T-helper 9 cell (primary cell): ENCODE results near the gene DST.
A peak's percentile ranks its signal among the peaks of the same experiment; 100 is the strongest.

ENCODE experiments used
- DNase-seq: peaks from one replicate; pipeline ENCODE4 v3.0.0-alpha.2; 2020

DST gene

DNA sequence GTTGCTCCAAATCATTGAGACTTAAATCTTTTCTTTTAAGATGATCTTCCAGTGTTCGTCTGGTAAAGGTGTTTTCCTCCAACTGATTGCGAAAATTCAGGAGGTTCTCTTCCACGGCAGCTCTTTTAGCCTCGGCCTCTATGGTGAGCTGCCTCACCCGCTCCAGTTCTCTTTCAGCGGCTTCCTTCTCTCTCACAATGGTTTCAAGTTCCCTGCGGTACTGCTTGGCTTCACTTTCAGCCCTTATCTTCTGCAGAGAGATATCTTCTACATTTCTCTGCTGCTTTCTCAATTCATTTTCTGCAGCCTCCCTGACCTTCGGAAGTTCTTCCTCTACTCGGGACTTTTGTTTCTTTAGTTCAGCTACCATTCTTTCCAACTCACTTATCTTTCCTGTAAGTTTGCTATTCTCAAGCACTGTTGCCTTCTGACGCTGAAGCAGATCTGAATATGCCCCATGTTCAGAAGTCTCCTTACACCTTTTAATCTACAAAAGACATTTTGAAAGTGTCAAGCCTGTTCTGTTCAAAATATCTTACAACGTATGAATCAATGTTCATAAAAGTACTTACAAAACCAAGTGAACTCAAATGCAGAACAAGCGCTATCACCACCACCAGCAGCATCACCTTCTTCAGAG lies 22.3 kb downstream of the DST start:
- no peak for DNase-seq

DNA sequence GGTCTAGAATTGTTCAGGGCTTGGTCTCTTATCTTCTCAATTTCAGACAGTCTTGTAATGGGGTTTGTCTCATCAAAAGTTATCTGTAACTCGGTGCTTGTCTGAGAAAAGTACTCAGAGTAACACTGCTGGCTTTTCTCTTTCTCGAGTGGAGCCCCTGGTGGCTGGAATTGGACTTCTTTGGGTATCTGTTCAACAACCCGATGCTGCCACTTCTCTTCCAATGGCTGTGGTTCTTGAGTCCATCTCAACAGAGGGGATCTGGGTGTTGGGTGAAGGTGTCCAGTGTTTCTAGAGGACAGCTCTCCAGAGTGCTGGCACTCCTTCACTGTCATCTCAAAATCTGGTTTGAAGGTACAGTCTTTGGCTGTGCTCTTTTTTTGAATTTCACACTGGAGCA lies 24.6 kb downstream of the DST start:
- DNase-seq = no peak

DNA sequence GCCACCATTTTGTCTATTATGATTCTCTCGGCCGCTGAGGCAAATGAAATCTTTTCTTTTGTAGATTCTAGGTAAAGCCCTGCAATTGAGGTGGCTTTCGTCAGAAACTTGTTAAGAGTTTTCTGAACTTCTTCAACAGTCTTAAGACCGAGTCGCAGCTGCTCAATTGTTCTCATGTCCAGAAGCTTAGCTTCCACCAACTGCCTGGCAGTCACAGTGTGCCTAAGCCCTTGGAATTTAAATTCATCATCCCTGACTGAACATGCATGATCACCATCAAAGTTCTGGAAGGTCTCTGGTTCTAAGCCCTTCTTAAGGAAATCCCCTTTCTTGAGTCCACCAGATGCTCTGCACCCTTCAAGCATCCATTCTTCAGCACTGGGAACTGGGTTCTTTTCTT lies 25.7 kb downstream of the DST start:
- DNase-seq = no peak

- DNase-seq = no peak
Observed at GRCh38 chr6:56613247-56613851, 29.3 kb downstream of the DST start.

DNA sequence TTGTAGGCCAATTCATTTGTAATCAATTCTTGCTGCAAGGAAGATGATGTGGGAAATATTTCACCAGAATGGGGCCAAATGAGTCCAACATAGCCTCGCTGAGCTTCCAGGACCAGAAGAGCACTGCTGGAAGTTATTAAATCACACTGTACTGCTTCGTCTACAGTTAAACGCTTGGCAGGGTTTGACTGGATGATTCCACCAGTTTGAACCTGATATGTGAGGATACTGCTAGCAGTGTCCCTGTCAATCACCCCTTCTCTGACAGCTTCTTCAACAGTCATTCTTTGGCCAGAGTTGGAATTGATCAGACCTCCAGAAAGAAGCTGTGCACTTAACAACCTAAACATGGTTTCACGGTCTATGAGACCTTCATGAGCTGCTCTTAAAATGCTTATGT lies 34.4 kb downstream of the DST start:
- DNase-seq = no peak

GRCh38 chr6:56607111-56607752 lies 35.5 kb downstream of the DST start:
- DNase-seq = no peak

DNA sequence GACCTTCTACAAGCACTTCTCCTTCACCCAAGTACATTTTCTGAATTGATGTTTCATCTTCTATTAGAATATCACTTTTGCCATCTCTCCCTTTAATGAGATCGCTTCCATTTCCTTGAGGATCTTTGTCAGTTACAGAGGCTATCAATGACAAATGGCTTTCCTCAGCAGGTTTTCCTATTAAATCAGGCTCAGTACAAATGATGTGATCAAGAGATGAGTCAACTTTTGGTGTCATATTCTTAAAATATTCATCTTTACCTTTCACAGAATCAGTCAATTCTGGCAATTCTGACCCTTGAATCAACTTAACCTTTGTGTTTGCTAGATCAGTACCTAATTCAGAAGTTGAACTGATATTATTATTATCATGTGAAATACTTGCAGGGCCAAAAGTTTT lies 37.3 kb downstream of the DST start:
- DNase-seq = no peak

GRCh38 chr6:56604186-56604585 lies 38.5 kb downstream of the DST start:
- DNase-seq = no peak

DNA sequence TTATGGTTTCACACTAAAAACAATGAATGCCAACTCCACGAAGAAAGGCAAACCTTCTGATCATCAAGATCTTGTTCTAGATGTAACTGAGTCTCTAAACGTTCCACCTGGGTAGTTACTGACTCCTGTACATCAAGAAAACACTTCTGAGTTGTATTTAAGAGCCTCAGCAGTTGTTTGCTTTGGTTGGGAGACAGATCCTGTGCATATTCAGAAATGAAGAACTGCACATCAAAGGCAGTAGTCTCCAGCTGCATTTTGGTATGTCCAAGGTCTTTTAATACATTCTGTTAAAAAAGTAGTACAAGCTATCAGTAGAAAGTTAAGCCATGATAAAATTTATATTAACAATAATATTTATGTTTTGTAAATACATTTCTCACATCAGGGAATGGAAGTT lies 41.3 kb downstream of the DST start:
- DNase-seq = no peak

- peak; percentile 6 for DNase-seq
Observed at GRCh38 chr6:56595490-56596122, 47.1 kb downstream of the DST start.

- DNase-seq = no peak
Observed at GRCh38 chr6:56594699-56595098, 48.0 kb downstream of the DST start.

DNA sequence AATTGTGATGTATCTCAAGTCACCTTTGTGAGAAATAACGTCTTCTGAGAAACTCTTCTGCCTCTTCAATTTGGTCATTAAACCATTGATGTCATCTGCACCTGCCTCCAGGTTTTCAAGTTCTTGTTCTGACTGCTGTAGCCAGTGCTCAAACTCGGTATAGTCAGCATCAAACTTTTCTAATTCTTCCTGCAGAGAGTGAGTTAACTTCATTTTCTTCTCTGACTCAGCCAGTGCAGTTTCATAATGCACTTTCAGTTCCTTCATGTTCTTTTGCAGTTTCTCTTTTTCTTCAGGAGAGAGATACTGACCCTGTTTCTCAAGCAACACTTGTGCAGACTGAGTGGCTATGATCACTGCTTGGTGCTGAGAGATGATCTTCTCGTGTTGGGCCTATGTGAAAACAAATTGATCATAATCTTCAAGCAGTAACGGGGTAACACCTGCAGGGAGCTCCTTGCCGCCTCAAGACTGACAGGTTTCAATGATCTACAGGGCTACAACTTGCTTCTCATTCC lies 48.8 kb downstream of the DST start:
- DNase-seq = no peak

DNA sequence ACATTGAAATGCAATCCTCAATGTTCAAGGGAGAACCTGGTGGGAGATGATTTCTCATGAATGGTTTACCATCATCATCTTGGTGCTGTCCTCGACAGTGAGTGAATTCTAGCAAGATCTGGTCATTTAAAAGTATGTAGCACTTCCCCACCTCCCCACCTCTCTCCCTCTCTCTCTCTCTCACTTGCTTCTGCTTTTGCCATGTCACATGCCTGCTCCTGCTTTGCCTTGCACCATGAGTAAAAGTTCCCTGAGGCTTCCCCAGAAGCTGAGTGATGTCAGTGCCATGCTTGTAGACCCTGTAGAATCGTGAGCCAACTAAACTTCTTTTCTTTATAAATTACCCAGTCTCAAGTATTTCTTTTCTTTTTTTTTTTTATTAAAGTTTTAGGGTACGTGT lies 60.5 kb downstream of the DST start:
- no peak for DNase-seq

DNA sequence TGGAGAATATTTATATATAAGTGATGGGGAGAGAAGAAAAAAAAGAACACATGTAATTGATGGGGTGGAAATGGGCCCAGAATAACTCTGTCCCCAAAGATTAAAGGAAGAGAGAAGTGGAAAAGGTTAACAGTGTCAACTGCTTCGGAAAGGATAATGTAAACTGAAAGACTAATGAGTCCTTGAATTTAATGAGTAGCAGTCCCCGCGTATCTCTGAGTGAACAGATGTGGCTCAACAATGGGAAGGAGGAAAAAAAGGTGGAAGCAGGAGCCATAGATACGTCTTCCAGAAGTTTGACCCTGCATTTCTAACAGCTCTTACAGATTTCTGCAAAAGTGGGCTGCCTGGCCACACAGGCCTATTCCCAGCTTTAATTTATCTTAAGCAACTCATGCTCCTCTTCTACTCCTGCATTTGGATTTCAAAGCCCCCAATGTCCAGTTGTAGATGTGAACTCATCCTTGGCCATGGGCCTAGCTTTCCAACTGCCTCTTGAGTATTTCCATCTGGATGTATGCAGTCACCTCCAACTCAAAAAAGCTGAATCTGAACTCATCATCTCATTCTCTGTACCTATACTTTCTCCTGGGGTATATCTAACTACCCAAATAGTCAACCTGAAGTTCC lies 61.3 kb downstream of the DST start:
- DNase-seq = no peak

GRCh38 chr6:56580271-56580670 lies 62.4 kb downstream of the DST start:
- no peak for DNase-seq

DNA sequence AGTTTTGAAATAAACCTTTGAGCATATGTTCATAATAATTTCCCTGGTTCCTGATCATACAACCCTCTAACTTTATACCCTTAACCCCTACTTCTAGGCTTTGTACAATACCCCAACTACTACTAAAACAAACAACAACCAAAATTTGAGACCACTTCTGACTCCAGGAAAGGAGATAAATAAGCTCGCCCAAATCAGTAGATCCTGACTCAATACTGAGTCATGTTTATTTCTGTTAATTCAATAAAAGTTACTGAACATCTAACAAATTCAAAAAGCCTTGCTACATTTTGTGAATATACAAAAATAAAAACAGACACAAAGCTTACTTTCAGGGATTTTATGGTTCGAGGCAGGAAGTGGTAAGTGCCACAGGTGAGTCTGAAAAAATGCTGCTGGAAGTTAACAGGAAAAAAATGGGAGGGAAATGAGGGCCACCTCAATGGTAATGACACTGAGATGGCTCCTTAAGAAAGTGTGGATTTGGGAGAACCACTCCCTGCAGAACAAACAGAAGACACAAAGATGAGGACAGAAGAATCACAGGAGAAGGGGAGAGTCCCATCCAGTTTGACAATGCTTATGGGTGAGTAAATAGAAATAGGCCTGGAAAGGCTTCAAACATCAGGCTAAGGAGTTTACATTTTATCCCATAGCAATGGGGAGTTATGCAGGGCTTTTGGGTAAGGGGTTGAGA lies 63.4 kb downstream of the DST start:
- DNase-seq = no peak

- DNase-seq = no peak
Observed at GRCh38 chr6:56575736-56576135, 67.0 kb downstream of the DST start.

- DNase-seq = no peak
Observed at GRCh38 chr6:56574292-56574691, 68.4 kb downstream of the DST start.

- no peak for DNase-seq
Observed at GRCh38 chr6:56573624-56574023, 69.1 kb downstream of the DST start.

GRCh38 chr6:56572788-56573471 lies 69.8 kb downstream of the DST start:
- no peak for DNase-seq

DNA sequence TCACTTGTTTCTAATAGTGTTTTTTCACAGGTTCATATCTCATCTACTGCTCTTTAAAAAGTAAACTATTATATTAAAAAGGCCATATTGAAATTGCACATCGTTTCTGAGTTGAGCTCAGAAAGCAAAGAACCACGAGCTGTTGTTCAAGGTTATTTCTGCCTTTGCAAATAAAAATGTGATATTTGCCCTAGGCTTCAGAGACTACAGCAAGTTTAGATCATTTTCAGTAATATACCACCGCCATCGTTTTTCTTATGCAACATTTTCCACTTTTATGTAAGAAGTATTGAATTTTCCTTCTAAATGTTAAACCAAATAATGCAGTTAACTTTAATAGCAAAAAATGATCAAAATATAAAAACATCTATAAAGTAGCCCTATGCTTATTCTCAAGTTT lies 71.1 kb downstream of the DST start:
- no peak for DNase-seq
